Measurements from ENCODE around the gene SMIM44. TPM values are rescaled to one million over a fixed set of nuclear protein-coding genes. Genes with fewer than 3 reads are reported as not detected.

Gene SMIM44
- total RNA-seq, 1 donor from 2014 or later, result not detected

GRCh38 chr19:3491396-3492119 is 8.3 kb upstream of the SMIM44 start:
- H3K9me3 ChIP-seq, result no peaks in the 10 kb centered on the region
- TF ChIP-seq, protein P1, sequence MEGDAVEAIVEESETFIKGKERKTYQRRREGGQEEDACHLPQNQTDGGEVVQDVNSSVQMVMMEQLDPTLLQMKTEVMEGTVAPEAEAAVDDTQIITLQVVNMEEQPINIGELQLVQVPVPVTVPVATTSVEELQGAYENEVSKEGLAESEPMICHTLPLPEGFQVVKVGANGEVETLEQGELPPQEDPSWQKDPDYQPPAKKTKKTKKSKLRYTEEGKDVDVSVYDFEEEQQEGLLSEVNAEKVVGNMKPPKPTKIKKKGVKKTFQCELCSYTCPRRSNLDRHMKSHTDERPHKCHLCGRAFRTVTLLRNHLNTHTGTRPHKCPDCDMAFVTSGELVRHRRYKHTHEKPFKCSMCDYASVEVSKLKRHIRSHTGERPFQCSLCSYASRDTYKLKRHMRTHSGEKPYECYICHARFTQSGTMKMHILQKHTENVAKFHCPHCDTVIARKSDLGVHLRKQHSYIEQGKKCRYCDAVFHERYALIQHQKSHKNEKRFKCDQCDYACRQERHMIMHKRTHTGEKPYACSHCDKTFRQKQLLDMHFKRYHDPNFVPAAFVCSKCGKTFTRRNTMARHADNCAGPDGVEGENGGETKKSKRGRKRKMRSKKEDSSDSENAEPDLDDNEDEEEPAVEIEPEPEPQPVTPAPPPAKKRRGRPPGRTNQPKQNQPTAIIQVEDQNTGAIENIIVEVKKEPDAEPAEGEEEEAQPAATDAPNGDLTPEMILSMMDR (IDR thresholded peaks at IDR 0.05), result no peak
- TF ChIP-seq POLR2A (IDR thresholded peaks at IDR 0.05) (no peak), POLR2AphosphoS5 (IDR thresholded peaks at IDR 0.05; ENCODE audit: insufficient read depth in 1 of 2, low read depth in 1 of 2) (no peak)
- H3K36me3 ChIP-seq, result peaks cover 0 to 32% of the 10 kb centered on the region in 2 donors
- H3K27me3 ChIP-seq, result no peaks in the 10 kb centered on the region
- H3K4me1 ChIP-seq, result peaks cover 11% of the 10 kb centered on the region
- no peak overlapping the region for H3K4me3 ChIP-seq
- no peak for DNase-seq (ENCODE audit: extremely low spot score in 2 of 2)
- no peak overlapping the region for H3K27ac ChIP-seq
- intact Hi-C loops (cut with DNase I), result no loop called here

- TF ChIP-seq POLR2A (IDR thresholded peaks at IDR 0.05), result no peak
- TF ChIP-seq, protein P1 (IDR thresholded peaks at IDR 0.05), result no peak
- no peak for TF ChIP-seq POLR2AphosphoS5 (IDR thresholded peaks at IDR 0.05; ENCODE audit: insufficient read depth in 1 of 2, low read depth in 1 of 2)
- H3K4me1 ChIP-seq, result no peaks in the 10 kb centered on the region
- intact Hi-C loops (cut with DNase I), result no loop called here
- no peak for DNase-seq (ENCODE audit: extremely low spot score in 2 of 2)
- no peak overlapping the region for H3K27ac ChIP-seq
- H3K4me3 ChIP-seq, result no peak overlapping the region
- H3K9me3 ChIP-seq, result no peaks in the 10 kb centered on the region
- no peaks in the 10 kb centered on the region for H3K27me3 ChIP-seq
- H3K36me3 ChIP-seq, result no peaks in the 10 kb centered on the region
Observed at GRCh38 chr19:3482507-3483225, 575 bp downstream of the SMIM44 start.

DNA sequence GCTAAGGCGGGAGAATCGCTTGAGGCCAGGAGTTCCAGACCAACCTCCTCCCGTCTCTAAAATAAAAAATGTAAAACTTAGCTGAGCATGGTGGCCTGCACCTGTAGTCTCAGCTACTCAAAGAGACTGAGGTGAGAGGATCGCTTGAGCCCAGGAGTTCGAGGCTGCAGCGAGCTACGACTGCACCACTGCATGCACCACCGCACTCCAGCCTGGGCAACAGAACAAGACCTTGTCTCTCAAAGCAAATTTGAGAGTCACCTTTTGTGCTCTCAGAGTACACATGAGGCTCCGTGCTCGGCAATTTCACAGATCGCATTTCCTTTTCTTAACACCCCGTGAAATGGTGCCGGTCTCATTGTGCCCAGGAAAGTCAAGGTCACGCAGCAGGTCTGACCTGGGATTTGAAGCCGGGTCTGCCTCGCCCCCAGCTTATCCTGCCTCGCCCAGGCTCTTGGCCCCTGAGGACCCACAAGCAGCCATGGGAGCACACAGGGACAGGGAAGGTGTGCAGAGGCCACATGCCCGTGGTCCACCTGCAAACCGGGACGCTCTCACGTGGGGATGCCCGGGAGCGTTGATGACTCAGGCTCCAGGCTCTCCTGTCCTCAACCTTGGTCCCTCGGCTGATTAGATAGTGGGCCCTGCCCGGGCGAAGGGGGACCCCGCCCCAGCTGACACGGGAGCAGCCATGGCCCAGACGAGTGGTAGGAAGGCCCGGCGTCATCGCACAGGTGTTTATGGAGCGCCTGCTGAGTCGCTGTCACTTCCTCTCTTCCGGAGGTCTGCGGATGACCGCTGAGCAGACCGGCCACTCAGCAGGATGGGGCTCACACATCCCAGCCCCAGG is 1.8 kb downstream of the SMIM44 start:
- no peak for DNase-seq (ENCODE audit: extremely low spot score in 2 of 2)
- Histone ChIP-seq H3K27ac (no peak overlapping the region), H3K27me3 (no peaks in the 10 kb centered on the region), H3K9me3 (no peaks in the 10 kb centered on the region), H3K36me3 (no peaks in the 10 kb centered on the region), H3K4me3 (no peak overlapping the region), H3K4me1 (no peaks in the 10 kb centered on the region)
- intact Hi-C loops (cut with DNase I), result no loop called here
- TF ChIP-seq POLR2AphosphoS5 (IDR thresholded peaks at IDR 0.05; ENCODE audit: insufficient read depth in 1 of 2, low read depth in 1 of 2), result no peak
- no peak for TF ChIP-seq POLR2A (IDR thresholded peaks at IDR 0.05)
- TF ChIP-seq, protein P1 (IDR thresholded peaks at IDR 0.05), result no peak

DNA sequence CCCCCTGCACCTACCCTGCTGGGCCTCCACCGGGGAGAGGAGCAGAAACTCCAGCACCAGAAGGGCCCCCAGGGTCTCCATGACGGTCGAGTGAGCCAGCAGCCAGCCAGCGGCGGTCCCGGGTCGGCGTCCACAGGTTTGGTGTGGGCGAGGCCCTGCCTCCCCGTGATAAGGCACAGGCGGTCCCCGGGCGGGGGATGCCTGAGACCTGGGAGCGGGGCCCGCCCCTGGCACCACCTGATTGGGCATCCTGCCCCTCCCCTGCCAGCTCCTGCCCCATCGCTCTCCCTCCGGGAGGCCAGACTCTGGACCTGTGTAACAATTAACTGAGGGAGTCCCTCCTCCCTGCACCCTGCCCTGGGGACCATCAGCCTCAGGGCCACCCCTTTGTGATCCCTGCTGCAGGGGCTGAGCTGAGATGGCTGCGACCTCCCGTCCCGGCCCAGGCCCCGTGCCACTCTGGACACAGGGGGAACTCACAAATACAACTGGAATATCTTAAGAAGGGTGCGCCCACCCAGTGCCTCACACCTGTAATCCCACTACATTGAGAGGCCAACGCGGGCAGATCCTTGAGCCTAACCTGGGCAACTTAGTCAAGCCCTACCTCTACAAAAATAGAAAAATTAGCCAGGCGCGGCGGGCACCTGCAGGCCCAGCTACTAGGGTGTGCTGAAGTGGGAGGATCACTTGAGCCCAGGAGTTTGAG is 2.7 kb downstream of the SMIM44 start, which contains the start of gene SMIM24:
TSS of gene SMIM24 (minus strand) at position 143 of the 709 bp plus-strand sequence. CDS start at position 81, 62 bp downstream.
- DNase-seq (ENCODE audit: extremely low spot score in 2 of 2), result no peak
- no peaks in the 10 kb centered on the region for H3K9me3 ChIP-seq
- H3K27ac ChIP-seq, result no peak within 1 kb of the TSS
- H3K36me3 ChIP-seq, result no peaks in the 10 kb centered on the region
- H3K27me3 ChIP-seq, result no peaks in the 10 kb centered on the region
- H3K4me3 ChIP-seq, result no peak within 1 kb of the TSS
- TF ChIP-seq, protein P1 (IDR thresholded peaks at IDR 0.05), result no peak
- TF ChIP-seq POLR2A (IDR thresholded peaks at IDR 0.05) (no peak), POLR2AphosphoS5 (IDR thresholded peaks at IDR 0.05; ENCODE audit: insufficient read depth in 1 of 2, low read depth in 1 of 2) (no peak)
- no peaks in the 10 kb centered on the region for H3K4me1 ChIP-seq
- intact Hi-C loops (cut with DNase I), result no loop called here
